H9 (cell line): Measurements from ENCODE around the gene CHRNA4. TPM values are rescaled to one million over a fixed set of nuclear protein-coding genes. Genes with fewer than 3 reads are reported as not detected.

Experiments
- DNase-seq: peaks from one replicate; pipeline ENCODE4 v3.0.0-alpha.2; 2017
- H2AFZ ChIP-seq: one replicate; pipeline ENCODE4 v1.6.1; 2013; ENCODE audit warnings: mild to moderate bottlenecking, low read length, control low read depth, moderate library complexity
- H2AK5ac ChIP-seq: 2 replicates; pipeline ENCODE4 v1.6.1; 2013; ENCODE audit warnings: low read length, control low read depth, mixed read lengths; ENCODE audit not compliant: insufficient read length
- H2BK120ac ChIP-seq: one replicate; pipeline ENCODE4 v1.6.1; 2013; ENCODE audit warnings: low read depth, mild to moderate bottlenecking, low read length, control low read depth, inconsistent platforms; ENCODE audit not compliant: poor library complexity, severe bottlenecking
- H2BK12ac ChIP-seq: 2 replicates; pipeline ENCODE4 v1.6.1; 2013; ENCODE audit warnings: low read length, control low read depth, mixed read lengths, low read depth; ENCODE audit not compliant: insufficient read length
- H2BK15ac ChIP-seq: 2 replicates; pipeline ENCODE4 v1.6.1; 2013; ENCODE audit warnings: low read depth, low read length, control low read depth
- H2BK20ac ChIP-seq: one replicate; pipeline ENCODE4 v1.6.1; 2013; ENCODE audit warnings: low read depth, mild to moderate bottlenecking, low read length, control low read depth, inconsistent platforms; ENCODE audit not compliant: poor library complexity, severe bottlenecking
- H2BK5ac ChIP-seq: 2 replicates; pipeline ENCODE4 v1.6.1; 2013; ENCODE audit warnings: low read length, control low read depth, mixed read lengths; ENCODE audit not compliant: insufficient read length
- H3K14ac ChIP-seq: 2 replicates; pipeline ENCODE4 v1.6.1; 2013; ENCODE audit warnings: low read length, control low read depth; ENCODE audit not compliant: insufficient read depth
- H3K18ac ChIP-seq: 2 replicates; pipeline ENCODE4 v1.6.1; 2013; ENCODE audit warnings: low read depth, mild to moderate bottlenecking, mixed read lengths, low read length, control low read depth; ENCODE audit not compliant: insufficient read length
- H3K23ac ChIP-seq: 2 replicates; pipeline ENCODE4 v1.6.1; 2013; ENCODE audit warnings: low read length, control low read depth, mixed read lengths, low read depth; ENCODE audit not compliant: insufficient read length
- H3K23me2 ChIP-seq: 2 replicates; pipeline ENCODE4 v1.6.1; 2013; ENCODE audit warnings: low read depth, mild to moderate bottlenecking, mixed read lengths, low read length, control low read depth; ENCODE audit not compliant: insufficient read length, poor library complexity, severe bottlenecking
- H3K27ac ChIP-seq: 2 replicates; pipeline ENCODE4 v1.5.1; 2013; ENCODE audit warnings: low read length, control low read depth, mixed read lengths, low read depth; ENCODE audit not compliant: insufficient read length
- H3K27me3 ChIP-seq: 2 replicates; pipeline ENCODE4 v1.6.1; 2013; ENCODE audit warnings: low read length, control low read depth, inconsistent platforms; ENCODE audit not compliant: insufficient read depth
- H3K4ac ChIP-seq: 2 replicates; pipeline ENCODE4 v1.6.1; 2013; ENCODE audit warnings: low read depth, mild to moderate bottlenecking, control low read depth, inconsistent platforms, low read length, moderate library complexity
- H3K4me1 ChIP-seq: 2 replicates; pipeline ENCODE4 v1.6.1; 2013; ENCODE audit warnings: low read length, control low read depth, inconsistent platforms; ENCODE audit not compliant: insufficient read depth
- H3K4me2 ChIP-seq: 2 replicates; pipeline ENCODE4 v1.6.1; 2013; ENCODE audit warnings: low read length, control low read depth, mixed read lengths; ENCODE audit not compliant: insufficient read length, insufficient read depth
- H3K56ac ChIP-seq: 2 replicates; pipeline ENCODE4 v1.6.1; 2013; ENCODE audit warnings: low read depth, mild to moderate bottlenecking, mixed read lengths, low read length, control low read depth; ENCODE audit not compliant: insufficient read length
- H3K79me1 ChIP-seq: 2 replicates; pipeline ENCODE4 v1.6.1; 2013; ENCODE audit warnings: low read depth, mild to moderate bottlenecking, moderate library complexity, low read length, control low read depth, inconsistent platforms; ENCODE audit not compliant: insufficient read depth, poor library complexity, severe bottlenecking
- H3K79me2 ChIP-seq: 2 replicates; pipeline ENCODE4 v1.6.1; 2013; ENCODE audit warnings: low read length, control low read depth, inconsistent platforms; ENCODE audit not compliant: insufficient read depth
- H3K9ac ChIP-seq: 2 replicates; pipeline ENCODE4 v1.6.1; 2013; ENCODE audit warnings: low read length, control low read depth, mixed read lengths; ENCODE audit not compliant: insufficient read length; ENCODE audit errors: extremely low read depth
- H3K9me3 ChIP-seq: one replicate; pipeline ENCODE4 v1.6.1; 2013; ENCODE audit warnings: low read depth, low read length, inconsistent platforms; ENCODE audit not compliant: control insufficient read depth
- H3T11ph ChIP-seq: one replicate; pipeline ENCODE4 v1.6.1; 2013; ENCODE audit warnings: mild to moderate bottlenecking, low read length, control low read depth, inconsistent platforms
- H4K20me1 ChIP-seq: one replicate; pipeline ENCODE4 v1.6.1; 2013; ENCODE audit not compliant: control insufficient read depth, insufficient read length, insufficient read depth
- H4K5ac ChIP-seq: 2 replicates; pipeline ENCODE4 v1.6.1; 2013; ENCODE audit warnings: low read depth, mild to moderate bottlenecking, mixed read lengths, low read length, control low read depth; ENCODE audit not compliant: insufficient read length
- H4K8ac ChIP-seq: replicated peaks from 2 replicates; pipeline ENCODE4 v1.6.1; 2013; ENCODE audit warnings: low read length, control low read depth, mixed read lengths, low read depth; ENCODE audit not compliant: insufficient read length
- H4K91ac ChIP-seq: 2 replicates; pipeline ENCODE4 v1.6.1; 2013; ENCODE audit warnings: low read depth, mild to moderate bottlenecking, moderate library complexity, mixed read lengths, low read length, control low read depth; ENCODE audit not compliant: insufficient read length
- H3K27ac Mint-ChIP-seq, 3 experiments: 2 replicates in 2 of 3; 3 replicates in 1 of 3; pipeline ENCODE4 v1.8.0; 2020 to 2021; ENCODE audit warnings: mixed read lengths in 3 of 3, mild to moderate bottlenecking in 1 of 3, moderate library complexity in 1 of 3
- H3K27me3 Mint-ChIP-seq: 2 replicates; pipeline ENCODE4 v1.8.0; 2021; ENCODE audit warnings: low read depth, mild to moderate bottlenecking, moderate library complexity, mixed read lengths
- H3K36me3 Mint-ChIP-seq, 3 experiments: 2 replicates in 2 of 3; 3 replicates in 1 of 3; pipeline ENCODE4 v1.8.0; 2020 to 2021; ENCODE audit warnings: low read depth in 3 of 3, mixed read lengths in 3 of 3; ENCODE audit not compliant: insufficient read depth in 1 of 3
- H3K4me1 Mint-ChIP-seq, 2 experiments: 2 replicates each; pipeline ENCODE4 v1.8.0; 2020; ENCODE audit warnings: mixed read lengths in 2 of 2
- H3K4me3 Mint-ChIP-seq, 2 experiments: 2 replicates in 1 of 2; 3 replicates in 1 of 2; pipeline ENCODE4 v1.8.0; 2020 to 2021; ENCODE audit warnings: mild to moderate bottlenecking in 2 of 2, mixed read lengths in 2 of 2, moderate library complexity in 1 of 2
- H3K9me3 Mint-ChIP-seq, 2 experiments: 2 replicates in 1 of 2; 3 replicates in 1 of 2; pipeline ENCODE4 v1.8.0; 2020; ENCODE audit warnings: mild to moderate bottlenecking in 2 of 2, mixed read lengths in 2 of 2, moderate library complexity in 1 of 2
- WGBS: extraction: QIAGEN DNeasy Blood & Tissue Kit; methylation state at CpG from one replicate; pipeline ENCODE4 v1.1.7; 2013; ENCODE audit warnings: missing lambda C conversion rate, low lambda C conversion rate, mixed read lengths; ENCODE audit not compliant: insufficient read length; ENCODE audit errors: extremely low coverage; 5-methylcytosine and 5-hydroxymethylcytosine counted together
- total RNA-seq: library from RNA; stranded (reverse); gene quantifications from 2 replicates; pipeline ENCODE4 v1.2.1, GENCODE V29; 2021
- TF ChIP-seq, protein P1 (sequence below): fragments of 200-600 bp; sonication (generic); conservative IDR thresholded peaks from 3 replicates; pipeline ENCODE4 v1.8.0; 2021; ENCODE audit warnings: antibody characterized with exemption, mild to moderate bottlenecking

Gene CHRNA4
- total RNA-seq, 1 experiment from 2014 or later: 2.5 TPM

GRCh38 chr20:63330940-63331339 is 30.2 kb downstream of the CHRNA4 start:
- Histone ChIP-seq H3K56ac (no peak overlapping the region), H2BK120ac (no peak overlapping the region), H3K4me2 (no peak overlapping the region), H3K27me3 (no peaks in the 10 kb centered on the region), H3K4me1 (no peaks in the 10 kb centered on the region), H2BK20ac (no peak overlapping the region), H4K8ac (no peak overlapping the region), H3K27ac (no peak overlapping the region), H4K91ac (no peak overlapping the region), H3K4ac (no peak overlapping the region), H2BK12ac (no peak overlapping the region), H3T11ph (no peak overlapping the region), H2AFZ (no peak overlapping the region), H2BK5ac (no peak overlapping the region), H3K14ac (no peak overlapping the region; the same call in 1 of the 2 replicates), H3K79me2 (no peaks in the 10 kb centered on the region), H3K9me3 (no peaks in the 10 kb centered on the region), H4K5ac (no peak overlapping the region), H3K9ac (no peak overlapping the region), H3K23ac (no peak overlapping the region), H2BK15ac (no peak overlapping the region), H3K23me2 (no peaks in the 10 kb centered on the region), H3K18ac (no peak overlapping the region), H4K20me1 (no peaks in the 10 kb centered on the region), H2AK5ac (no peak overlapping the region), H3K79me1 (no peaks in the 10 kb centered on the region)
- TF ChIP-seq, protein P1, sequence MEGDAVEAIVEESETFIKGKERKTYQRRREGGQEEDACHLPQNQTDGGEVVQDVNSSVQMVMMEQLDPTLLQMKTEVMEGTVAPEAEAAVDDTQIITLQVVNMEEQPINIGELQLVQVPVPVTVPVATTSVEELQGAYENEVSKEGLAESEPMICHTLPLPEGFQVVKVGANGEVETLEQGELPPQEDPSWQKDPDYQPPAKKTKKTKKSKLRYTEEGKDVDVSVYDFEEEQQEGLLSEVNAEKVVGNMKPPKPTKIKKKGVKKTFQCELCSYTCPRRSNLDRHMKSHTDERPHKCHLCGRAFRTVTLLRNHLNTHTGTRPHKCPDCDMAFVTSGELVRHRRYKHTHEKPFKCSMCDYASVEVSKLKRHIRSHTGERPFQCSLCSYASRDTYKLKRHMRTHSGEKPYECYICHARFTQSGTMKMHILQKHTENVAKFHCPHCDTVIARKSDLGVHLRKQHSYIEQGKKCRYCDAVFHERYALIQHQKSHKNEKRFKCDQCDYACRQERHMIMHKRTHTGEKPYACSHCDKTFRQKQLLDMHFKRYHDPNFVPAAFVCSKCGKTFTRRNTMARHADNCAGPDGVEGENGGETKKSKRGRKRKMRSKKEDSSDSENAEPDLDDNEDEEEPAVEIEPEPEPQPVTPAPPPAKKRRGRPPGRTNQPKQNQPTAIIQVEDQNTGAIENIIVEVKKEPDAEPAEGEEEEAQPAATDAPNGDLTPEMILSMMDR: no peak
- DNase-seq: peak; percentile 68
- Mint-ChIP-seq H3K9me3 (peaks cover 6 to 19% of the 10 kb centered on the region in 2 experiments), H3K27ac (no peak overlapping the region), H3K4me1 (peaks cover 0 to 9% of the 10 kb centered on the region in 2 experiments; a peak in 3 of 4 replicates), H3K27me3 (peaks cover 19% of the 10 kb centered on the region), H3K4me3 (no peak overlapping the region), H3K36me3 (peaks cover 0 to 9% (median 8%) of the 10 kb centered on the region in 3 experiments; a peak in 5 of 7 replicates)
- no CpG with 5 or more reads among the region's 13 CpGs for WGBS
